Endothelial cell of umbilical vein (primary cell): Measurements from ENCODE around the gene DNHD1. TPM values are rescaled to one million over a fixed set of nuclear protein-coding genes. Genes with fewer than 3 reads are reported as not detected.

Experiments
- BruUV-seq: library from RNA; stranded (reverse); fragments of 400-500 nt; replicated peaks from 2 replicates; lab custom pipeline; 2021; lab: Mats Ljungman, UMichigan
- CTCF ChIA-PET: fragments of 300-600, 350-600 bp; sonication (Branson Sonifier 250); formaldehyde crosslinking; loops from one replicate; lab custom pipeline; 2021; ENCODE audit warnings: antibody characterized with exemption, inconsistent platforms; lab: Charles Lee
- POLR2A ChIA-PET: fragments of 300-600, 350-600 bp; sonication (Branson Sonifier 250); formaldehyde crosslinking; loops from one replicate; lab custom pipeline; 2021; ENCODE audit warnings: antibody characterized with exemption, inconsistent platforms; lab: Charles Lee
- DNase-seq: peaks from one replicate; pipeline ENCODE4 v3.0.0-alpha.2; 2011; ENCODE audit warnings: low read depth, low spot score
- FAIRE-seq: peaks from 2 replicates; lab custom pipeline; 2011; peaks lifted over from hg19 to GRCh38; lab: Jason Lieb, UNC
- H2AFZ ChIP-seq: 2 replicates; pipeline ENCODE4 v1.6.0; 2012; ENCODE audit warnings: low read depth, low read length, control low read depth, inconsistent platforms
- H3K27ac ChIP-seq: 2 replicates; pipeline ENCODE4 v1.5.1; 2011; ENCODE audit warnings: low read depth, mild to moderate bottlenecking, control low read depth, low read length, moderate library complexity; ENCODE audit not compliant: insufficient read depth
- H3K27me3 ChIP-seq, 2 experiments: 2 replicates each; pipeline versions ENCODE4 v1.6.0 to v1.6.1; 2011; ENCODE audit warnings: low read length in 2 of 2, mixed read lengths in 1 of 2; ENCODE audit not compliant: control insufficient read depth in 2 of 2, insufficient read depth in 2 of 2
- H3K36me3 ChIP-seq, 2 experiments: 2 replicates in 1 of 2; 3 replicates in 1 of 2; pipeline ENCODE4 v1.5.1; 2011; ENCODE audit warnings: low read length in 2 of 2, mild to moderate bottlenecking in 1 of 2, moderate library complexity in 1 of 2; ENCODE audit not compliant: control insufficient read depth in 2 of 2, insufficient read depth in 2 of 2; ENCODE audit errors: extremely low read depth in 1 of 2
- H3K4me1 ChIP-seq: 3 replicates; pipeline ENCODE4 v1.5.1; 2011; ENCODE audit warnings: mild to moderate bottlenecking, low read length; ENCODE audit not compliant: control insufficient read depth, insufficient read depth; ENCODE audit errors: extremely low read depth
- H3K4me2 ChIP-seq: 2 replicates; pipeline ENCODE4 v1.6.1; 2011; ENCODE audit warnings: low read length, control low read depth, mixed read lengths; ENCODE audit not compliant: insufficient read depth
- H3K4me3 ChIP-seq, 3 experiments: fragments of 200-600 bp in 1 of 3; sonication (generic), shearing (Covaris generic) in 1 of 3; replicated peaks in 1 of 3; 2 replicates each; pipeline ENCODE4 v1.5.1; 2011 to 2016; ENCODE audit warnings: control low read depth in 3 of 3, low read length in 3 of 3, mild to moderate bottlenecking in 2 of 3, inconsistent platforms in 1 of 3, low read depth in 1 of 3, moderate library complexity in 1 of 3; ENCODE audit not compliant: insufficient read depth in 1 of 3
- H3K79me2 ChIP-seq: 2 replicates; pipeline ENCODE4 v1.6.0; 2012; ENCODE audit warnings: low read length, inconsistent platforms; ENCODE audit not compliant: control insufficient read depth, insufficient read depth
- H3K9ac ChIP-seq: replicated peaks from 2 replicates; pipeline ENCODE3; 2011; ENCODE audit warnings: low read length, control low read depth; ENCODE audit not compliant: insufficient read depth; ENCODE audit errors: extremely low read depth
- H3K9me1 ChIP-seq: replicated peaks from 3 replicates; pipeline ENCODE4 v1.6.0; 2011; ENCODE audit warnings: mild to moderate bottlenecking, low read length; ENCODE audit not compliant: control insufficient read depth, insufficient read depth; ENCODE audit errors: extremely low read depth
- H3K9me3 ChIP-seq: replicated peaks from 2 replicates; pipeline ENCODE4 v1.5.1; 2012; ENCODE audit warnings: low read length, inconsistent platforms; ENCODE audit not compliant: control insufficient read depth, insufficient read depth
- H4K20me1 ChIP-seq: replicated peaks from 2 replicates; pipeline ENCODE3; 2011; ENCODE audit warnings: mild to moderate bottlenecking, low read length; ENCODE audit not compliant: control insufficient read depth, insufficient read depth; ENCODE audit errors: extremely low read depth
- EZH2 ChIP-seq: IDR thresholded peaks from 2 replicates; pipeline ENCODE4 v1.6.1; 2012; ENCODE audit warnings: borderline replicate concordance, low read depth, mild to moderate bottlenecking, moderate library complexity, low read length, inconsistent platforms; ENCODE audit not compliant: severe bottlenecking
- FOS ChIP-seq: IDR thresholded peaks from 2 replicates; pipeline ENCODE4 v1.6.1; 2011; ENCODE audit warnings: mild to moderate bottlenecking, low read length, moderate library complexity, borderline replicate concordance; ENCODE audit not compliant: insufficient read depth
- GATA2 ChIP-seq: IDR thresholded peaks from 2 replicates; pipeline ENCODE4 v1.7.0; 2011; ENCODE audit warnings: low read depth, mild to moderate bottlenecking, moderate library complexity, mixed read lengths, low read length; ENCODE audit not compliant: insufficient read length, insufficient read depth
- JUN ChIP-seq: IDR thresholded peaks from 2 replicates; pipeline ENCODE4 v1.6.1; 2011; ENCODE audit warnings: borderline replicate concordance, low read depth; ENCODE audit not compliant: insufficient read length, insufficient read depth
- MYC ChIP-seq: IDR thresholded peaks from one replicate; pipeline ENCODE4 v1.6.1; 2011; ENCODE audit warnings: mild to moderate bottlenecking, low read depth, low read length
- POLR2A ChIP-seq: IDR thresholded peaks from 2 replicates; pipeline ENCODE4 v1.6.1; 2012; ENCODE audit warnings: low read depth, mild to moderate bottlenecking, control low read depth, low read length
- POLR2AphosphoS5 ChIP-seq: IDR thresholded peaks from 2 replicates; pipeline ENCODE4 v1.6.1; 2012; ENCODE audit warnings: low read depth, mild to moderate bottlenecking, control low read depth, low read length, moderate library complexity; ENCODE audit not compliant: insufficient read depth
- dilution Hi-C: fragments of 300-500 bp; cut with MboI; formaldehyde crosslinking; loops from one replicate; pipeline ENCODE4 v1.15.0; 2019; ENCODE audit warnings: low sequenced_read_pairs; ENCODE audit not compliant: extremely low pct_ligation_motif_present
- intact Hi-C: fragments of 100-400 bp; cut with micrococcal nuclease; formaldehyde crosslinking; loops from one replicate; pipeline ENCODE4 v1.10.0; 2022
- polyA plus RNA-seq, 4 experiments: library from polyadenylated mRNA; depleted of rRNA in 3 of 4; stranded (reverse) in 3 of 4; unstranded in 1 of 4; fragments of >200 nt; gene quantifications; 2 replicates each; pipeline versions ENCODE4 v1.2.1 to v1.2.3, GENCODE V29; 2011 to 2012; ENCODE audit warnings: missing spikeins in 1 of 4
- total RNA-seq: library from RNA; stranded (reverse); gene quantifications from 2 replicates; pipeline ENCODE4 v1.2.3, GENCODE V29; 2021
- TF ChIP-seq, protein P1 (sequence below): IDR thresholded peaks from 2 replicates; pipeline ENCODE4 v1.6.1; 2011; ENCODE audit not compliant: insufficient read depth, insufficient read length
- TF ChIP-seq, protein P2 (sequence below), 2 donors: IDR thresholded peaks; 1 replicate in 1 of 2; 2 replicates in 1 of 2; pipeline ENCODE4 v1.5.1; 2011; ENCODE audit warnings: low read length in 2 of 2, mild to moderate bottlenecking in 2 of 2, moderate library complexity in 2 of 2, control low read depth in 1 of 2, inconsistent platforms in 1 of 2, low read depth in 1 of 2; ENCODE audit not compliant: insufficient read depth in 1 of 2; ENCODE audit errors: extremely low read depth in 1 of 2

Gene DNHD1
- total and polyA plus RNA-seq, 2 donors (not counting 3 experiments of a cell fraction or from before 2014, with no cell fraction given), result 3.7 to 8.6 TPM

DNA sequence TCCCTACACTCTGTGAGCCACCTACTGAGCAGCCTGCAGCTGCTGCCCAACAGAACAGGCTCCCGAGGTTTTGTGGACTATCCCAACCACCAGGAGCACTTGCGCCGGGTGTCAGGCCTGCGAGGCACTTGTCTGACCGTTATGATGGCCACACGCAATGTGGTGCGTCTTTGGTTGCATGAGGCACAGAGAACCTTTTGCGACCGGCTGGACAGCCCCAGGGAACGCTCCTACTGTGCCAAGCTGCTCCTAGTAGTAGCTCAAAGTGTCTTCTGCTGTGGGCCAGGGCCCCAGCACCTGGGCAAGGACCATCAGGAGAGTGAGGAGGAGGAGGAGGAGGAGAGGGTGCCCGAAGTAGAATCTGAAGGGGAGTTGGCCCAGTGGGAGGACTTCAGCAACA lies 60.0 kb downstream of the DNHD1 start:
- no peak overlapping the region for H2AFZ ChIP-seq
- H4K20me1 ChIP-seq, result no peaks in the 10 kb centered on the region
- DNase-seq (no peak), FAIRE-seq (no peak)
- dilution Hi-C loops (no loop called here), intact Hi-C loops (no loop called here)
- no peaks in the 10 kb centered on the region for H3K4me1 ChIP-seq
- POLR2A ChIA-PET, result no interaction called here
- no peak for TF ChIP-seq MYC
- no peak for TF ChIP-seq POLR2A
- no peak for TF ChIP-seq EZH2
- TF ChIP-seq, protein P1, sequence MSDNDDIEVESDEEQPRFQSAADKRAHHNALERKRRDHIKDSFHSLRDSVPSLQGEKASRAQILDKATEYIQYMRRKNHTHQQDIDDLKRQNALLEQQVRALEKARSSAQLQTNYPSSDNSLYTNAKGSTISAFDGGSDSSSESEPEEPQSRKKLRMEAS, result no peak
- TF ChIP-seq, protein P2, sequence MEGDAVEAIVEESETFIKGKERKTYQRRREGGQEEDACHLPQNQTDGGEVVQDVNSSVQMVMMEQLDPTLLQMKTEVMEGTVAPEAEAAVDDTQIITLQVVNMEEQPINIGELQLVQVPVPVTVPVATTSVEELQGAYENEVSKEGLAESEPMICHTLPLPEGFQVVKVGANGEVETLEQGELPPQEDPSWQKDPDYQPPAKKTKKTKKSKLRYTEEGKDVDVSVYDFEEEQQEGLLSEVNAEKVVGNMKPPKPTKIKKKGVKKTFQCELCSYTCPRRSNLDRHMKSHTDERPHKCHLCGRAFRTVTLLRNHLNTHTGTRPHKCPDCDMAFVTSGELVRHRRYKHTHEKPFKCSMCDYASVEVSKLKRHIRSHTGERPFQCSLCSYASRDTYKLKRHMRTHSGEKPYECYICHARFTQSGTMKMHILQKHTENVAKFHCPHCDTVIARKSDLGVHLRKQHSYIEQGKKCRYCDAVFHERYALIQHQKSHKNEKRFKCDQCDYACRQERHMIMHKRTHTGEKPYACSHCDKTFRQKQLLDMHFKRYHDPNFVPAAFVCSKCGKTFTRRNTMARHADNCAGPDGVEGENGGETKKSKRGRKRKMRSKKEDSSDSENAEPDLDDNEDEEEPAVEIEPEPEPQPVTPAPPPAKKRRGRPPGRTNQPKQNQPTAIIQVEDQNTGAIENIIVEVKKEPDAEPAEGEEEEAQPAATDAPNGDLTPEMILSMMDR (IDR thresholded peaks at IDR 0.05; ENCODE audit: extremely low read depth in 1 of 2, insufficient read depth in 1 of 2, low read depth in 1 of 2, low read length in 2 of 2), result no peak
- no peak for TF ChIP-seq JUN
- no peak for TF ChIP-seq GATA2
- TF ChIP-seq POLR2AphosphoS5, result no peak
- TF ChIP-seq FOS, result no peak
- H3K4me2 ChIP-seq, result no peak overlapping the region
- no TSS peak for BruUV-seq
- CTCF ChIA-PET, result interaction anchor here (1.8 kb wide), 1 partner anchor 26 kb away, joined by 12 read pairs; no protein-coding TSS in a partner anchor
- no peak overlapping the region for H3K9ac ChIP-seq
- H3K79me2 ChIP-seq, result no peaks in the 10 kb centered on the region
- no peak overlapping the region for H3K4me3 ChIP-seq
- H3K9me1 ChIP-seq, result no peaks in the 10 kb centered on the region
- no peaks in the 10 kb centered on the region for H3K36me3 ChIP-seq
- H3K27ac ChIP-seq, result no peak overlapping the region
- no peaks in the 10 kb centered on the region for H3K27me3 ChIP-seq
- H3K9me3 ChIP-seq, result no peaks in the 10 kb centered on the region
